Neuronal stem cell (in vitro differentiated cells): ENCODE measurements around the gene PLXDC2.

Experiments
- DNase-seq: peaks from one replicate; pipeline ENCODE4 v3.0.0-alpha.2; 2013; ENCODE audit warnings: low spot score
- H2AFZ ChIP-seq: one replicate; pipeline ENCODE4 v1.6.1; 2013; ENCODE audit warnings: mild to moderate bottlenecking, low read length, inconsistent platforms
- H2AK5ac ChIP-seq: 2 replicates; pipeline ENCODE4 v1.6.1; 2013; ENCODE audit warnings: low read depth, mild to moderate bottlenecking, inconsistent platforms, low read length, moderate library complexity, mixed read lengths
- H2BK120ac ChIP-seq: 2 replicates; pipeline ENCODE4 v1.6.1; 2013; ENCODE audit warnings: low read depth, mild to moderate bottlenecking, inconsistent platforms, low read length, moderate library complexity, mixed read lengths
- H2BK12ac ChIP-seq: one replicate; pipeline ENCODE4 v1.6.1; 2013; ENCODE audit warnings: low read length, inconsistent platforms
- H2BK15ac ChIP-seq: 2 replicates; pipeline ENCODE4 v1.6.1; 2013; ENCODE audit warnings: mild to moderate bottlenecking, low read length, inconsistent platforms, mixed read lengths
- H2BK5ac ChIP-seq: one replicate; pipeline ENCODE4 v1.6.1; 2013; ENCODE audit warnings: inconsistent platforms, mild to moderate bottlenecking, low read length, moderate library complexity
- H3K14ac ChIP-seq: one replicate; pipeline ENCODE4 v1.6.1; 2013; ENCODE audit warnings: low read length, inconsistent platforms
- H3K18ac ChIP-seq: 2 replicates; pipeline ENCODE4 v1.6.1; 2013; ENCODE audit warnings: low read length, inconsistent platforms
- H3K23ac ChIP-seq: 2 replicates; pipeline ENCODE4 v1.6.1; 2013; ENCODE audit warnings: low read depth, mild to moderate bottlenecking, mixed read lengths, low read length, inconsistent platforms; ENCODE audit not compliant: poor library complexity
- H3K27ac ChIP-seq: replicated peaks from 3 replicates; pipeline ENCODE4 v1.5.1; 2013; ENCODE audit warnings: low read length, inconsistent platforms
- H3K27me3 ChIP-seq, 3 experiments: 2 replicates each; pipeline ENCODE4 v1.6.1; 2013; ENCODE audit warnings: low read length in 3 of 3, mild to moderate bottlenecking in 2 of 3, inconsistent platforms in 1 of 3, low read depth in 1 of 3, mixed read lengths in 1 of 3, moderate library complexity in 1 of 3; ENCODE audit not compliant: control insufficient read depth in 3 of 3, insufficient read depth in 3 of 3
- H3K36me3 ChIP-seq, 2 donors: replicated peaks in 1 of 2; 2 replicates each; pipeline ENCODE4 v1.6.1; 2013; ENCODE audit warnings: low read length in 2 of 2; ENCODE audit not compliant: control insufficient read depth in 2 of 2, insufficient read depth in 2 of 2
- H3K4ac ChIP-seq: 2 replicates; pipeline ENCODE4 v1.6.1; 2013; ENCODE audit warnings: inconsistent platforms, mild to moderate bottlenecking, low read length, moderate library complexity
- H3K4me1 ChIP-seq, 2 donors: 1 replicate in 1 of 2; 2 replicates in 1 of 2; pipeline ENCODE4 v1.6.1; 2013; ENCODE audit warnings: low read length in 2 of 2, low read depth in 1 of 2; ENCODE audit not compliant: control insufficient read depth in 2 of 2, insufficient read depth in 1 of 2
- H3K4me2 ChIP-seq: one replicate; pipeline ENCODE4 v1.6.1; 2013; ENCODE audit warnings: mild to moderate bottlenecking, low read length, inconsistent platforms; ENCODE audit not compliant: insufficient read depth, poor library complexity, severe bottlenecking
- H3K4me3 ChIP-seq, 2 donors: 2 replicates each; pipeline ENCODE4 v1.5.1; 2013; ENCODE audit warnings: low read length in 2 of 2, mild to moderate bottlenecking in 2 of 2, inconsistent platforms in 1 of 2, moderate library complexity in 1 of 2
- H3K79me1 ChIP-seq: one replicate; pipeline ENCODE4 v1.6.1; 2013; ENCODE audit warnings: low read depth, mild to moderate bottlenecking, inconsistent platforms, low read length, moderate library complexity
- H3K9ac ChIP-seq: one replicate; pipeline ENCODE4 v1.6.1; 2013; ENCODE audit warnings: mild to moderate bottlenecking, low read depth, low read length, inconsistent platforms; ENCODE audit not compliant: poor library complexity
- H3K9me3 ChIP-seq, 2 donors: replicated peaks in 1 of 2; 2 replicates each; pipeline versions ENCODE3 to v1.6.1; 2013; ENCODE audit warnings: low read length in 2 of 2, mild to moderate bottlenecking in 2 of 2, inconsistent platforms in 1 of 2, low read depth in 1 of 2, mixed read lengths in 1 of 2, moderate library complexity in 1 of 2; ENCODE audit not compliant: control insufficient read depth in 2 of 2, insufficient read depth in 1 of 2
- H4K8ac ChIP-seq: one replicate; pipeline ENCODE4 v1.6.1; 2013; ENCODE audit warnings: low read depth, mild to moderate bottlenecking, inconsistent platforms, low read length, moderate library complexity
- H4K91ac ChIP-seq: one replicate; pipeline ENCODE4 v1.6.1; 2013; ENCODE audit warnings: low read length, low read depth, mild to moderate bottlenecking, inconsistent platforms; ENCODE audit not compliant: poor library complexity
- WGBS, 2 donors: extraction: QIAGEN DNeasy Blood & Tissue Kit; methylation state at CpG; one replicate each; pipeline ENCODE4 v1.1.7; 2013; ENCODE audit warnings: missing lambda C conversion rate in 2 of 2, mixed read lengths in 1 of 2; ENCODE audit not compliant: insufficient read length in 2 of 2, insufficient replicate concordance in 1 of 2; ENCODE audit errors: extremely low coverage in 2 of 2; 5-methylcytosine and 5-hydroxymethylcytosine counted together

PLXDC2 gene

DNA sequence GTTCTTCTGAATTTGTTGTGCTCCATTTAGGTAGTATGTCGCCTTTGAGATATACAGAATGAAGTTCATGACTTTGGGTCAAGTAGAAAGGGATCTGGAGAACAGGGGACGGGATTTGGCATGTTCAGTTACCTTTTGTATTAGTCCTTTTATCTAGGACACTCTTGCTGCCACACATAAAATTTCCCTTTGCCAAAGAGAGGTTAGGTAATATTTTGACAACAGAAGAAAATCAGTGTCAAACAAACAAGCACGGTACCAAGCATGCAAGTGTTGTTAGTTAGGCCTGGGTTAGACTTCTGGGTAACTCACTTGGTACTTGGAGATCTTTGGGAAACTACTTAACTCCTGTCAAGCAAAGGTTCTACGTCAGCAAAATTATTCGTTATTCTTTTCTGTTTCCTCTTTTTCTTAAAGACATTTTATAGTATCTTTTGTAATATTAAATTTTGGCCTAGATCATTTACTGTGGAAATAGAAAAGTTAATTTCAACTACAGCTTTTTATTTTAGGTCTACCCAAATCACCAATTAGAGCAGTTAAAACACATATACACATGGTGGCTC is 116.7 kb downstream of the PLXDC2 start:
- H4K8ac ChIP-seq, result no peak overlapping the region
- no peaks in the 10 kb centered on the region for H3K9me3 ChIP-seq
- no peak overlapping the region for H3K14ac ChIP-seq
- no peak overlapping the region for H2BK15ac ChIP-seq
- WGBS, 2 donors, result no CpG with 5 or more reads among the region's 5 CpGs
- H2BK120ac ChIP-seq, result no peak overlapping the region
- H3K4ac ChIP-seq, result no peak overlapping the region
- no peak overlapping the region for H3K23ac ChIP-seq
- no peak overlapping the region for H2AK5ac ChIP-seq
- H4K91ac ChIP-seq, result no peak overlapping the region
- H3K27me3 ChIP-seq, result no peaks in the 10 kb centered on the region
- peaks cover 2% of the 10 kb centered on the region for H3K79me1 ChIP-seq
- no peak overlapping the region for H3K18ac ChIP-seq
- H3K36me3 ChIP-seq, result no peaks in the 10 kb centered on the region
- H2BK12ac ChIP-seq, result no peak overlapping the region
- H3K9ac ChIP-seq, result no peak overlapping the region
- H3K27ac ChIP-seq, result no peak overlapping the region
- peaks cover 0 to 2% of the 10 kb centered on the region in 2 donors for H3K4me1 ChIP-seq
- no peak overlapping the region for H2BK5ac ChIP-seq
- H3K4me3 ChIP-seq, result no peak overlapping the region
- H2AFZ ChIP-seq, result no peak overlapping the region
- no peak for DNase-seq
- no peak overlapping the region for H3K4me2 ChIP-seq

DNA sequence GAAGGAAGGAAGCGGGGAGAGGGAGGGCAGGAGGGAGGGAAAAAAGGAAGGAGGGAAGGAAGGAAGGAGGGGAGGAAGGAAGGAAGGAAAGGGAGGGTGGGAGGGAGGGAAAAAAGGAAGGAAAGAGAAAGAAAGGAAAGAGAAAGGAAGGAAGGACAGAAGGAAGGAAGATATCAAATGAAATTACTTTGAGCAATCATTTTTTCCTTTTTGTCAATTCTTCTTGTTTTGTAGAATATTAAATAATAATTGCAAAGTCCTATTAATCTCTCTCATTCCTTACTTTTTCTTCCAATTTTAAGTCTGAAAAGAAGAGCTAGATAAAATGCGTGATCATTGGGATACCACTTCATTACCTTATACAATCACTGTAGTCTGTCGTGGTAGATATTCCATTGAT is 117.5 kb downstream of the PLXDC2 start:
- H3K27me3 ChIP-seq, result no peaks in the 10 kb centered on the region
- no peak overlapping the region for H3K14ac ChIP-seq
- no peak overlapping the region for H2BK12ac ChIP-seq
- H3K36me3 ChIP-seq, result no peaks in the 10 kb centered on the region
- no peak overlapping the region for H2AFZ ChIP-seq
- peaks cover 0 to 6% of the 10 kb centered on the region in 2 donors for H3K4me1 ChIP-seq
- H2AK5ac ChIP-seq, result no peak overlapping the region
- H3K18ac ChIP-seq, result no peak overlapping the region
- H4K8ac ChIP-seq, result no peak overlapping the region
- H3K9me3 ChIP-seq, result no peaks in the 10 kb centered on the region
- H4K91ac ChIP-seq, result no peak overlapping the region
- peaks cover 2% of the 10 kb centered on the region for H3K79me1 ChIP-seq
- no peak overlapping the region for H3K4me3 ChIP-seq
- no peak overlapping the region for H2BK15ac ChIP-seq
- no peak overlapping the region for H2BK120ac ChIP-seq
- H3K23ac ChIP-seq, result no peak overlapping the region
- no peak overlapping the region for H3K4me2 ChIP-seq
- WGBS, 2 donors, result no CpG with 5 or more reads among the region's 3 CpGs
- no peak overlapping the region for H3K27ac ChIP-seq
- no peak overlapping the region for H3K9ac ChIP-seq
- H3K4ac ChIP-seq, result no peak overlapping the region
- no peak for DNase-seq
- H2BK5ac ChIP-seq, result no peak overlapping the region

DNA sequence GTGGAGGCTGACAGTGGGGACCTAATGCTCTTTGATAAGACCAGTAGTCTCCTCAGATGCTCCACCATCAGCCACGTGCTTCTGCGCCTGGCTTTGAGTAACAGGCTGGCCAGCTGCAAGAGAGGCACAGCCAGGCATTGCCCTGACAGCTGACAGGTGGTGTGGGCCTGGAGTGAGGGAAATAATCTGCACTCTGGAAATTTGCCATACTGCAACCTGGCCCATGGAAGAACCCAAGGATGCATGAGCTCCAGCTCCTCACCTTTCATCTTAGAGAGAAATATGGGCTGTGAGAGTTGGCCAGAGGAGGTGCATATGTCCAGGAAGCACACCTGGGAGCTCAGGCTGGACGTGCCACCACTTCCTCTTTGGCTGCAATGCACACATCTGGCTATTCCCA is 118.9 kb downstream of the PLXDC2 start:
- Histone ChIP-seq H3K27ac (no peak overlapping the region), H2AFZ (no peak overlapping the region)
- WGBS, 2 donors, result no CpG with 5 or more reads among the region's 3 CpGs

DNA sequence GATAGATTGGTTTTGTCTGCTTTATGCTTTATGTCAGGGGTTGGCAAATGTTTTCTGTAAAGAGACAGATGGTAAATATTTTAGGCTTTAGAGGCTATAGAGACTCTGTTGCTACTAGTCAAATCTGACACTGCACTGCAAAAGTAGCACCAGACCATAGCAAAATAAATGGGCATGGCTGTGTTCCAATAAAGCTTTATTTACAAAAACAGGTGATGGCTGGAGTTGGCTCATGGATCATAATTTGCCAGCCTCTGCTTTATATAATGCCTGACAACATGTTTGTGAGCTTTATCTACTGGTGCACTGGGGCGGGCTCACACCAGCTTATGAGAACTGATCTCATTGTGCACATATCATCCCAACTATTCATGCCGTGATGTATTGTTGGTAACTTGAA is 120.1 kb downstream of the PLXDC2 start:
- Histone ChIP-seq H3K9me3 (no peaks in the 10 kb centered on the region), H2BK12ac (no peak overlapping the region), H3K18ac (no peak overlapping the region), H3K4me3 (no peak overlapping the region), H4K8ac (no peak overlapping the region), H2BK15ac (no peak overlapping the region), H3K27me3 (no peaks in the 10 kb centered on the region), H3K4ac (no peak overlapping the region), H3K9ac (no peak overlapping the region), H2AK5ac (no peak overlapping the region), H2BK120ac (no peak overlapping the region), H3K4me1 (peaks cover 0 to 7% of the 10 kb centered on the region in 2 donors), H3K27ac (no peak overlapping the region), H2BK5ac (no peak overlapping the region), H3K79me1 (peaks cover 2% of the 10 kb centered on the region), H3K4me2 (no peak overlapping the region), H3K36me3 (no peaks in the 10 kb centered on the region), H2AFZ (no peak overlapping the region), H4K91ac (no peak overlapping the region), H3K23ac (no peak overlapping the region), H3K14ac (no peak overlapping the region)
- WGBS, 2 donors, result no CpG with 5 or more reads among the region's 2 CpGs
- DNase-seq, result no peak

More for the DNA sequence above, 118.9 kb downstream of the PLXDC2 start:
- peak overlapping the region; percentile 30 for H3K9ac ChIP-seq
- H3K14ac ChIP-seq, result no peak overlapping the region
- H2BK12ac ChIP-seq, result no peak overlapping the region
- H3K36me3 ChIP-seq, result no peaks in the 10 kb centered on the region
- no peak overlapping the region for H2AK5ac ChIP-seq
- H3K4ac ChIP-seq, result peak overlapping the region; percentile 67
- H4K91ac ChIP-seq, result no peak overlapping the region
- no peaks in the 10 kb centered on the region for H3K9me3 ChIP-seq
- no peaks in the 10 kb centered on the region for H3K27me3 ChIP-seq
- H3K18ac ChIP-seq, result peak overlapping the region; percentile 44
- no peak for DNase-seq
- H4K8ac ChIP-seq, result no peak overlapping the region
- no peak overlapping the region for H3K4me2 ChIP-seq
- H2BK15ac ChIP-seq, result no peak overlapping the region
- peaks cover 2% of the 10 kb centered on the region for H3K79me1 ChIP-seq
- H3K4me1 ChIP-seq, result peaks cover 0 to 6% of the 10 kb centered on the region in 2 donors
- no peak overlapping the region for H2BK5ac ChIP-seq
- H3K4me3 ChIP-seq, result peak overlapping the region in 1 of 2 donors; percentile 39
- H2BK120ac ChIP-seq, result no peak overlapping the region
- peak overlapping the region; percentile 92 for H3K23ac ChIP-seq
